ENCODE data around the gene ACTBL2.
A peak's percentile ranks its signal among the peaks of the same experiment; 100 is the strongest.
"Not testable (repeated sequence)": the region's sequence is repeated elsewhere in the genome, so short reads cannot be mapped to it uniquely, and the experiment has no call there.

ACTBL2 gene

GRCh38 chr5:57494104-57495098, 11.8 kb upstream of the ACTBL2 start:
- peak; percentile 7 for DNase-seq (ENCODE audit: low read depth)

GRCh38 chr5:57493034-57493433, 10.4 kb upstream of the ACTBL2 start:
- no peak for DNase-seq (ENCODE audit: low read depth)

- DNase-seq (ENCODE audit: low read depth), result no peak
These were observed 10.0 kb upstream of the ACTBL2 start for GRCh38 chr5:57492632-57493031.

DNA sequence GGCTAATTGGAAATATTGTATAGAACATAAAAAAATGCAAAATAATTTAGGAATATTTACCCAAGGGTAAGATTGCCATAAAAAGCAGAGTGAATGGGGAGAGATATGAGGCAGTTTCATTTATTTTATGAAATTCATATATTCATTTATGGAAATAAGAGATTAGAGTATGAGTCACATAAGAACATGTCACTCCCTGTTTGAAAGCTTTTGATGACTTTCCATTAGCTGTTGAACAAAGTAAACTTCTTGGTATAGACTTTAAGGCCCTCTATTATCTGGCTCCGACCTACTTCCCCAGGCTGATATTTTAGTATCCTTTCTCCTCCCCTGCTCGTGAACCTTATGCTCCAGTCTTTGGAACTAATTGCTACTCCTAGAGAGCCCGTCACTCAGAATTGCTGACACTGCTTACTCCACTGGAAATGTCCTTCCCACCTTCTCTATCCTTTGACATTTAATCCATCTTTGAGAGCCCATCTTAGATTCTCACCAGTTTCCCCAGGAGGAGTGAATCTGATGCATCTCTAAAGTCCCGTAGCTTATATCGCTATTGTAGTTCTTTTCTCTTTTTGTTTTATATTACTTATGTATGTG, 8.9 kb upstream of the ACTBL2 start:
- no peak for DNase-seq (ENCODE audit: low read depth)

DNA sequence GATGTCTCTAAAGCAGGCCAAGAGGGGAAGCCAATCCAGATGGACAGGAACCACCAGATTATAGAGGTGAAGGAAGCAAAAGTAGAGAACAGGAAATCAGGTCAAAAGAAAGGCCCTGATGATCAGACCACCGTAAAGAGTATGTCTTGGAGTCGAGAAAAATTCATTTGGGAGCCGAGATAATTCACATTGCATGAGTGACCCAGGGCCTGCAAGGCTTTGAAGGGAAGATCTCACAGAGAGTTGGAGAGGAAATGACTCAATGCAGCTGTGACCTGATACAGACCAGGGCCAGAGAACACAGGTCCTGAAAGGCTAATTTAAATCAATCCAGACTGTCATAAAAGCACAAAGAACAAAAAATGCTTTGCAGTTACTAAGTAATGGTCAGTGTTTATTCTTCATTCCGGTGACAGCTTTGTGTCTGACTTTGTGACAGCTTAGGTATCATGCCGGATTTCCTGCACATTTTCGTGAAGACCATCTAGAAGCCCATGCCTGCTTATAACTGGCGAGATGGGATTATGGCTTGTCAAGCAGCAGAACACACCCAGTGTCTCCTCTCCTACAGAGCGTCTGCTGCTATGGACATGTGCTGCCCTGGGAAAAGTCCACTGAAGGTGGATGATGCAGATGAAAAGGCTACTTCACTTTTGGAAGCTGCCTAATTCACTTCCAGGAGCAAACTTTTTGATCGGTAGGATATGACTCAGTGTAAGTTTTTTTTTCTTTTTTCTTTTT, 5.8 kb upstream of the ACTBL2 start:
- DNase-seq (ENCODE audit: low read depth), result no peak

DNA sequence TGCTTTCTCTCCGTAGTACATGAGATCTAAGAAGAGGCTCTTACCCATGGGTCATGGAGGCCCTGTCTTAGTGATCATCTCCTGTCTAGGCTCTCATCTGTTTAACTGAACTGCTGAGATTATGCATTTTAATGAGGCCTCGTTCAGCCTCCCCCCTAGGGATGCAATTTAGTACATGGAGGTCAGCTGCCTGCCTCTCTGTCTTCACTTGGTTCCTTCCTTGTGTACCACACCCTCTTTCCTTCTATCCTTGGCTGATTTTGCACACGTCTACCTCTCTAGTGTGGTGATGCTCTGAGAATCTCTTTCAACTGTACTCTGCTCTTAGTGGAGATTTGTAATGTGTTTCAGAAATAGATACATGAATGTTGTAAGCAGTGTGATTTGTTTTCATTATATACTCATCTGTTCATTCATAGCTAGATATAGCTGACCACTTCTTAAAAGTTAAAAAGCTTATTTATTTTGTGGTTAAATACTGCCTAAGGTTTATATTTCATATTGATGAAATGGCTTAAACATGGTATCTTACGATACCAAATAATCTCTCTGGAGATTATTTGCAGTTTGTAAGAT, 3.5 kb upstream of the ACTBL2 start:
- no peak for DNase-seq (ENCODE audit: low read depth)

DNA sequence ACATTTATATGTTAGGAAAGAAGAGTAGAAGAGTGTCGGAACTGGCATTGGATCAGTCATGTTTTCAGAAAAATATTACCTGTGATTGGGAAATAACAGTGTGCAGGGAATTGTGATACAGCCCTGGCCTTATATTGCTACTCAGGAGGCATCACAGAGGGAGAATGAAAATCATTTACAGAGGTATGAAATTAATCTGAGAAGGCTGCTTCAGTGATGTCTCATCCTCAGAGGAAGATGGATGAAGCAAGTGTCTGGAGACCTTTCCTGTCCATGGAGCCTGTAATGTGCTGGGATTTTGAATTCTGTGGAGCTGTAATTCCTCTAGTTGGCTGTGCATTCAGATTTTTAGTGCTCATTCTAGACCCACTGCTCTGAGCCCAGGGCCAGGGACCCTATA, 3.8 kb downstream of the ACTBL2 start:
- no peak for DNase-seq (ENCODE audit: low read depth)

DNA sequence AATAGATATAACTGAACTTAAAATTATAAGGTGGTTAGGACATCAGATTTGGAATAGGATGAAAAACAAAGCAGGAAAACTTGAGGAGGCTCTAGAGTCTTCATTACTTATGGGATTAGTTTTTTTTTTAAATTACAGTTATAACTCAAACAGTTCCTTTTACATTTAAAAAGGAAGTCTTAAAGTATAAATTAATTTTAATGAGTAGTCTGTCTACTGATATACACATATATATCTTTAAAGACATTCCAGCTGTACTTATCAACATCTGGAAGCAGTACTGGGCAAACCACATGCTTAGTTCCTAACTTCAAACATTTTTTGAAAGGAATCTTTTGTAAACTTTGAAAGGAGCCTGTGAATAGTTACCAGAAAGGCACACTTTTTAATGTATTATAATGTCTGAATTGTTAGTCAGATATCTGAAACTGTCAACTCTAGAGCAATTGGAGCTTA, 6.0 kb downstream of the ACTBL2 start:
- no peak for DNase-seq (ENCODE audit: low read depth)

GRCh38 chr5:57470339-57470738, 12.3 kb downstream of the ACTBL2 start:
- no peak for DNase-seq (ENCODE audit: low read depth)

GRCh38 chr5:57468481-57469163, 14.0 kb downstream of the ACTBL2 start:
- no peak for DNase-seq (ENCODE audit: low read depth)

DNA sequence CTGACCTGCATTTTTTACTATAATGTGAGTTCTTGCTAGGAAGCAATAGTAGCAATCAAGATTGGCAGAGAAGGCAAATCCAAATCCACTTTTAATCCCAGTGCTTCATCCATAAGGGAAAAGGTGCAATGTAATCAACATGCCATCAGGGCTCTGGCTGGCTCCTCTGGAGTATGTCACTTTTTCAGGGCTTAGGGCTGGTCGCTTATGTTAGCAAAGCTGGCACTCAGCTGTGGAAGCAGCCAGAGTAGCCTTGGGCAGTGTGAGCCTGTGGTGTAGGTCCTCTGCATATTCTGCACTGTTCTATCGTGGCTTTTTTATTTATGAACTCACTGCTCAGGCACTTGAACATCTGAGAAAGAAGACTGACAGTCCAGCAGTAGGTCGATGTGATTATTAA, 16.1 kb downstream of the ACTBL2 start:
- DNase-seq (ENCODE audit: low read depth), result no peak

DNA sequence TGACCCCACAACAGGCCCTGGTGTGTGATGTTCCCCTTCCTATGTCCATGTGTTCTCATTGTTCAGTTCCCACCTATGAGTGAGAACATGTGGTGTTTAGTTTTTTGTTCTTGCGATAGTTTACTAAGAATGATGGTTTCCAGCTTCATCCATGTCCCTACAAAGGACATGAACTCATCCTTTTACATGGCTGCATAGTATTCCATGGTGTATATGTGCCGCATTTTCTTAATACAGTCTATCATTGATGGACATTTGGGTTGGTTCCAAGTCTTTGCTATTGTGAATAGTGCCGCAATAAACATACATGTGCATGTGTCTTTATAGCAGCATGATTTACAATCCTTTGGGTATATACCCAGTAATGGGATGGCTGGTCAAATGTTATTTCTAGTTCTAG, 22.6 kb downstream of the ACTBL2 start:
- DNase-seq (ENCODE audit: low read depth), result not testable (repeated sequence)

GRCh38 chr5:57458443-57458842, 24.2 kb downstream of the ACTBL2 start:
- DNase-seq (ENCODE audit: low read depth), result no peak

DNA sequence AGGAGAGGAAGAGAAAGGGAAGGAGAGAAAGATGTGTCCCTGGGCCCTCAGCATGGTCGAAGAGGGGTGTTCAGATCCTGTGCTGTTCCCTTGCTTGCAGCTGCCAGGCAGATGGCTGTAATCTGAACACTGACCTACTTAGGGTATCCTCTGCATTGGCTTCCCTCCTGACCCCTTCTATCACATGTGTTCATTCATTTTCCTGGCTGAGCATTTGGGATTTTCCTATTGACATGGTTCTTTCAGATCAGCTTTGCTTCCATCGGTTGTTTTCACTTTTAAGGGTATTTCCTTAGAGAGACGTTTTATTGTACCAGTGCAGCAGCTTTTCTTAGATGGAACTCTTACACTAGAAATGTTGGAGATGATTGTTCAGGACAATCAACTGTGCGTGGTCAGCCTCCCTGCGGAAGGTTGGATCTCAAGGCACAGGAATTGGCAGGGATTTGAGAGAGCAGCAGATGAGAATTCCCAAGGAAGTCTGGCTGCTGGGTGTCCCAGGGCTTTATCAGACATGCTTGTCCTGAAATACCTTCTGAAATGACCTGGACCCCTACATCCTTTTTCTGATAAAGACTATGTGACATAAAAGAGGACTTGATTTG, 26.0 kb downstream of the ACTBL2 start:
- DNase-seq (ENCODE audit: low read depth), result no peak

DNA sequence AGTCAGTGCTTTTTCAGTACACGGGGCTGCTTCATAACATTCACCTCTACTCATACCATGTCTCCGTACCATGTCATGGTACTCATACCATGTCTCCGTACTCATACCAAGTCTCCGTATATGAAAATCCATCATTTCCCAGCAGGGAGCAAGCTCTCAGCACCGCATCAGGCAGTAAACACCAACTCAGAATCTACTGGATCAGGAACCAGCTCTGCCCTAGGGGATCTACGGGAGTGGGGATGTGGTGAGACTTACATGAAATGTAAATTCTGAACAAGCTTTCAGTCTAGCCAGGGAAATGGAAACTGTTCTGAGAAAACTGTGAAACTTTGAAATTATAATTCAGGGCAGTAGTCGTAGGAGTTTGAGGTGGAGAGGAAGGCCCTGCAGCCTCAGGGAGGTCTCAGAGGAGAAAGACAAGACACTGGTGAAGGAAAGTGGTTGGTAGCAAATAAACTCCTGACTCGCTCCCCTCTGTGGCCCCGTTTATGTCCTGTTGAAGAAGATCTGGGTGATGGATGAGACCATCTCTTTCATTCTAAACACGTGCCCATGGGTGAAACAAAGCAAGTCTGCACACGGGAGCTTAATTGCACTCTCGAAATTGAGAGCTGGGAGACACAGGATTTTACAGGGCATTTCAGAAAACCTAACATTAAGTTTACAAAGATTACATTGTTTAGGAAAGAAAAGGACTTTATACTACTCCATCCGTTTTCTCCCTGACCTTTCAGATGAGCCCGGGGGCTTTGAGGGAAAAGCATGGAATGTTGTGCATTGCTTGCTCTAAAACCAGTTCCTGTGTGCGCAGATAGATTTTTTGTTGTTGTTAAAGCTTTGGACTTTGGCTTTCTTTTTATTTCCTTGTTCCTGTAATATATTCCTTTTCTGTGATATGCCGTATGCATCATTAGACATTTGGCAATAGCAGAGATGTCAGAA, 26.8 kb downstream of the ACTBL2 start:
- no peak for DNase-seq (ENCODE audit: low read depth)

DNA sequence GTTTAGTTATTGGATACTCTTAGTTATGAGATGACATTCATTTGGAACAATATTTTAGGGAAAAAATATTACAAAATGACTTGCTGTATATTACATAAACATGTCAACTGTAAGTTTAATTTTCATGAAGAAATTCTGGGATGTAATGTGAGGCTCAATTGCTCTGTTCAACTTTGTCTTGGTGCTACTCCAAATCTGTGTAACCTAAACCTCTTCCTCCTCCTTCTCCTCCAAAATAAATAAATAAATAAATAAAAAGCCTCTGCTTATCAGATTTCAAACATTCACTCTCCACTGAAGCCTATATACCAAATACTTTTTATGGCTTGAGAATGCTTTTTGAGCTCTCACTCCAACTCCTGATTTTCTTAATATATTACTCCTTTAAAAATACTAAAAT, 27.7 kb downstream of the ACTBL2 start:
- no peak for DNase-seq (ENCODE audit: low read depth)

- no peak for DNase-seq (ENCODE audit: low read depth)
These were observed 28.9 kb downstream of the ACTBL2 start for GRCh38 chr5:57453728-57454127.

GRCh38 chr5:57452885-57453284, 29.7 kb downstream of the ACTBL2 start:
- no peak for DNase-seq (ENCODE audit: low read depth)

DNA sequence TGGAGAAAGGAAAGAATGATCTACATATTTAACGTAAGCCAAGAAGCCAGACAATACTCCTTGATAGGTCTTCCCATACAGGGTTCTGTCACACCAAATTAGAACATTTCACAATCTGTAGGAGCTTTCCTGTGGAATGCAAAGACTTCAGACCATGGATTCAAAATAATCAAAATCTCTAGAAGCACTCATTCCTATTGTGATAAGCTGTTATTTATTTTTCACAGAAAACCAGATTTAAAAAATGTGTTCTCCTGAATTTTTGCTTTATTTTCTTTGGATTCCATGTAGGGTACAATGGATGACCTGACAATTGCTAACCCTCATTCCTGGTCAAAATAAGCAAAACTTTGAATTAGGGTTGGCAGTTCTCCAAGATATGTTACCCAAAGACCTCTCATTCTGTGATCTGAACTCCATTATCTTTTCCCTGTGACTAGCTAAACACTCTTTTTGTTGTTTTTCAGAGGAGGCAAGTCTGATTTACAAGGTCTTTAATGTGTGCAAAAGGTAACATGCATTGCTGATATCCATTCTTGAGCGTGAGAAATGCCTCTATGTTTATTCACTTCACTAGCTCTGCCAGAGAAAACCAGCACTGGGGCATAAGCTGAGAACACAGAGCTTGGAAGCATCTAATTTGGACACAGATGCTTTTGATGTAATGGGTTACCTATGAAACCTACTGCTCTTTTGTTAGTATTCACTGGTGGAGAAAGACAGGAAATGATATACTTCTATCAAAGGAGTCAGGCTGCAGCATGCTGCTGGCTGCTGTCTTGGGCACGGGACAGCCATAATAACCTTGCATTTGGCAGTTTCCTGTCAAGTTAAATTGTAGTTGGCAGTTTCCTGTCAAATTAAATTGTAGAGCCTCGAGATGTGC, 31.4 kb downstream of the ACTBL2 start:
- no peak for DNase-seq (ENCODE audit: low read depth)

All from activated T-cell treated with anti-CD3 and anti-CD28 coated beads for 1 hour (primary cell).